Neural cell (in vitro differentiated cells): ENCODE measurements around the gene PDIA2. TPM values are rescaled to one million over a fixed set of nuclear protein-coding genes. Genes with fewer than 3 reads are reported as not detected.

Experiments used
- H2AFZ ChIP-seq: fragments of 200-600, 300-800 bp; sonication (generic), shearing (Covaris generic); 2 replicates; pipeline ENCODE4 v1.6.0; 2014; ENCODE audit warnings: low read depth, mild to moderate bottlenecking, antibody characterized with exemption, low read length, moderate library complexity
- H3F3A ChIP-seq: fragments of 200-600 bp; shearing (Covaris generic); 2 replicates; pipeline ENCODE4 v1.6.1; 2016; ENCODE audit warnings: mild to moderate bottlenecking, moderate library complexity, mixed read lengths, antibody characterized with exemption, low read length; ENCODE audit not compliant: insufficient read depth, poor library complexity, severe bottlenecking
- H3K27ac ChIP-seq: fragments of 200-600, 300-800 bp; sonication (generic), shearing (Covaris generic); 2 replicates; pipeline ENCODE4 v1.5.1; 2014; ENCODE audit warnings: mild to moderate bottlenecking, low read length, moderate library complexity
- H3K27me3 ChIP-seq: fragments of 300-800, 200-600 bp; sonication (generic), shearing (Covaris generic); 2 replicates; pipeline ENCODE4 v1.6.0; 2014; ENCODE audit warnings: mild to moderate bottlenecking, low read depth, low read length, moderate library complexity; ENCODE audit not compliant: insufficient read depth
- H3K36me3 ChIP-seq: fragments of 300-800, 200-600 bp; sonication (generic), shearing (Covaris generic); 2 replicates; pipeline ENCODE4 v1.5.1; 2014; ENCODE audit warnings: mild to moderate bottlenecking, antibody characterized with exemption, low read length, moderate library complexity; ENCODE audit not compliant: insufficient read depth
- H3K4me2 ChIP-seq: fragments of 300-800, 200-600 bp; sonication (generic), shearing (Covaris generic); 2 replicates; pipeline ENCODE4 v1.6.0; 2014; ENCODE audit warnings: mild to moderate bottlenecking, low read length
- H3K4me3 ChIP-seq: fragments of 300-800, 200-600 bp; sonication (generic), shearing (Covaris generic); 2 replicates; pipeline ENCODE4 v1.5.1; 2014; ENCODE audit warnings: mild to moderate bottlenecking, low read length, moderate library complexity
- H3K79me2 ChIP-seq: fragments of 200-600 bp; shearing (Covaris generic); replicated peaks from 2 replicates; pipeline ENCODE4 v1.6.0; 2014; ENCODE audit warnings: mild to moderate bottlenecking, low read length, moderate library complexity; ENCODE audit not compliant: insufficient read depth
- H3K9ac ChIP-seq: fragments of 300-800, 200-600 bp; sonication (generic), shearing (Covaris generic); 2 replicates; pipeline ENCODE4 v1.6.1; 2016; ENCODE audit warnings: mild to moderate bottlenecking, low read length, mixed read lengths
- H3K9me2 ChIP-seq: fragments of 200-600 bp; shearing (Covaris generic); 2 replicates; pipeline ENCODE4 v1.6.1; 2016; ENCODE audit warnings: mild to moderate bottlenecking, low read length, mixed read lengths; ENCODE audit not compliant: insufficient read depth
- H3K9me3 ChIP-seq: fragments of 200-600, 300-800 bp; sonication (generic), shearing (Covaris generic); 2 replicates; pipeline ENCODE4 v1.6.1; 2016; ENCODE audit warnings: mild to moderate bottlenecking, mixed run types, low read length, moderate library complexity, mixed read lengths
- H4K20me1 ChIP-seq: fragments of 200-600 bp; shearing (Covaris generic); 2 replicates; pipeline ENCODE4 v1.6.1; 2016; ENCODE audit warnings: mild to moderate bottlenecking, mixed run types; ENCODE audit not compliant: insufficient read depth
- CTCF ChIP-seq: fragments of 450-650 bp; IDR thresholded peaks from 2 replicates; pipeline ENCODE4 v1.5.1; 2014; ENCODE audit warnings: antibody characterized with exemption, mild to moderate bottlenecking, moderate library complexity; ENCODE audit not compliant: poor library complexity, severe bottlenecking
- EP300 ChIP-seq: fragments of 450-650 bp; conservative IDR thresholded peaks from 2 replicates; pipeline ENCODE4 v1.6.1; 2014; ENCODE audit warnings: antibody characterized with exemption, mild to moderate bottlenecking, moderate library complexity; ENCODE audit not compliant: poor library complexity, severe bottlenecking
- EZH2 ChIP-seq: fragments of 200-600, 300-800 bp; shearing (Covaris generic), sonication (generic); IDR thresholded peaks from 2 replicates; pipeline ENCODE4 v1.6.1; 2014; ENCODE audit warnings: antibody characterized with exemption, low read length, borderline replicate concordance, mild to moderate bottlenecking; ENCODE audit not compliant: insufficient read depth, poor library complexity, severe bottlenecking
- MXI1 ChIP-seq: fragments of 450-650 bp; conservative IDR thresholded peaks from 2 replicates; pipeline ENCODE4 v1.6.1; 2014; ENCODE audit warnings: antibody characterized with exemption, mild to moderate bottlenecking; ENCODE audit not compliant: poor library complexity, severe bottlenecking
- POLR2AphosphoS5 ChIP-seq: IDR thresholded peaks from 2 replicates; pipeline ENCODE4 v1.6.1; 2012
- RAD21 ChIP-seq: fragments of 450-650 bp; conservative IDR thresholded peaks from 2 replicates; pipeline ENCODE4 v1.6.1; 2014; ENCODE audit warnings: antibody characterized with exemption, mild to moderate bottlenecking, moderate library complexity
- REST ChIP-seq: IDR thresholded peaks from 2 replicates; pipeline ENCODE4 v1.6.1; 2012; ENCODE audit warnings: borderline replicate concordance
- SMC3 ChIP-seq: fragments of 450-650 bp; conservative IDR thresholded peaks from 2 replicates; pipeline ENCODE4 v1.6.1; 2014; ENCODE audit warnings: antibody characterized with exemption, mild to moderate bottlenecking, moderate library complexity; ENCODE audit not compliant: poor library complexity
- TAF1 ChIP-seq: IDR thresholded peaks from 2 replicates; pipeline ENCODE4 v1.6.1; 2012; ENCODE audit warnings: low read depth
- polyA plus RNA-seq: library from polyadenylated mRNA; depleted of rRNA; stranded (reverse); fragments of >200 nt; gene quantifications from 2 replicates; pipeline ENCODE4 v1.2.3, GENCODE V29; 2014

PDIA2 gene
- polyA plus RNA-seq, 1 donor from 2014 or later, result 109 TPM

- no peak for TF ChIP-seq EZH2
- no peak for TF ChIP-seq CTCF
- no peak for TF ChIP-seq EP300
- no peak for TF ChIP-seq REST
- TF ChIP-seq POLR2AphosphoS5, result no peak
- TF ChIP-seq RAD21, result no peak
- TF ChIP-seq SMC3, result no peak
- no peak for TF ChIP-seq TAF1
- no peak for TF ChIP-seq MXI1
- H3K27me3 ChIP-seq, result peaks cover 12% of the 10 kb centered on the region
- no peaks in the 10 kb centered on the region for H3K79me2 ChIP-seq
- no peak overlapping the region for H3K27ac ChIP-seq
- H3K9me3 ChIP-seq, result no peaks in the 10 kb centered on the region
- no peak overlapping the region for H3K9ac ChIP-seq
- no peak overlapping the region for H3K4me2 ChIP-seq
- no peaks in the 10 kb centered on the region for H3F3A ChIP-seq
- no peaks in the 10 kb centered on the region for H3K9me2 ChIP-seq
- peaks cover 4% of the 10 kb centered on the region for H3K36me3 ChIP-seq
- H2AFZ ChIP-seq, result no peak overlapping the region
- H4K20me1 ChIP-seq, result no peaks in the 10 kb centered on the region
- no peak overlapping the region for H3K4me3 ChIP-seq
Observed at GRCh38 chr16:282491-282890, 473 bp upstream of the PDIA2 start.

DNA sequence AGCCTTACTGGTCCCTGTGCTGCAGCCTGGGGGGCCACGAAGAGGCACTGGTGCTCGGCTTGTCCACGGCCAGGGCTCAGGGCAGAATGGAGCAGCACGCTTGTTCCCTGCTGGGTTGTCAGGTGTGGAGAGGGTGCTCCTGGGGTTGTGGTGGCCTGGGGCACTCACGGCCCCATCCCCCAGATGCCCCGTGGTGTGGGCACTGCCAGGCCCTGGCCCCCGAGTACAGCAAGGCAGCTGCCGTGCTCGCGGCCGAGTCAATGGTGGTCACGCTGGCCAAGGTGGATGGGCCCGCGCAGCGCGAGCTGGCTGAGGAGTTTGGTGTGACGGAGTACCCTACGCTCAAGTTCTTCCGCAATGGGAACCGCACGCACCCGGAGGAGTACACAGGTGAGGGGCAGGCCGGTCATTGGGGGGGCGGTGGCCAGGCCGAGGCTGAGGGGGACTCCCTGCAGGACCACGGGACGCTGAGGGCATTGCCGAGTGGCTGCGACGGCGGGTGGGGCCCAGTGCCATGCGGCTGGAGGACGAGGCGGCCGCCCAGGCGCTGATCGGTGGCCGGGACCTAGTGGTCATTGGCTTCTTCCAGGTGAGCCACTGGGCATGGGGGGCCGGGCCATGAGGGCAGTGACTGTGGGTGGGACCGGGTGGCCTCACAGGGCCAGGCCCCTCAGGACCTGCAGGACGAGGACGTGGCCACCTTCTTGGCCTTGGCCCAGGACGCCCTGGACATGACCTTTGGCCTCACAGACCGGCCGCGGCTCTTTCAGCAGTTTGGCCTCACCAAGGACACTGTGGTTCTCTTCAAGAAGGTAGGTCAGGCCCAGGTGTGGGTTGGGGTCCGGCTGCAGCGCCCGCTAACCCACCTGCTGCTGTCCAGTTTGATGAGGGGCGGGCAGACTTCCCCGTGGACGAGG, 1.5 kb downstream of the PDIA2 start:
- no peaks in the 10 kb centered on the region for H3K9me3 ChIP-seq
- no peak overlapping the region for H3K9ac ChIP-seq
- H3K36me3 ChIP-seq, result peaks cover 4% of the 10 kb centered on the region
- no peaks in the 10 kb centered on the region for H4K20me1 ChIP-seq
- H3K79me2 ChIP-seq, result no peaks in the 10 kb centered on the region
- no peak overlapping the region for H3K27ac ChIP-seq
- no peak for TF ChIP-seq TAF1
- no peak overlapping the region for H3K4me2 ChIP-seq
- no peak overlapping the region for H3K4me3 ChIP-seq
- no peaks in the 10 kb centered on the region for H3K9me2 ChIP-seq
- no peak overlapping the region for H2AFZ ChIP-seq
- peaks cover 12% of the 10 kb centered on the region for H3K27me3 ChIP-seq
- H3F3A ChIP-seq, result no peaks in the 10 kb centered on the region
